IMR-90 (cell line): ENCODE data around the gene SNRPD1. TPM values are rescaled to one million over a fixed set of nuclear protein-coding genes. Genes with fewer than 3 reads are reported as not detected.

Experiments
- ATAC-seq: fragments of 200-7000 bp; cut with Tn5 transposase; 2 replicates; pipeline ENCODE4 v1.9.1; 2020; ENCODE audit warnings: low read depth, mild to moderate bottlenecking, moderate library complexity
- BruUV-seq: library from RNA; stranded (reverse); fragments of 400-500 nt; replicated peaks from 2 replicates; lab custom pipeline; 2021; lab: Mats Ljungman, UMichigan
- CTCF ChIA-PET: fragments of 300-600 bp; formaldehyde crosslinking; extraction: SDS; loops from one replicate; lab custom pipeline; 2021; ENCODE audit warnings: antibody characterized with exemption; lab: Yijun Ruan, JAX
- POLR2A ChIA-PET: fragments of 300-600 bp; sonication (Branson Sonifier 250); formaldehyde crosslinking; loops from one replicate; lab custom pipeline; 2022; ENCODE audit warnings: antibody characterized with exemption; ENCODE audit not compliant: unreplicated experiment; lab: Charles Lee
- DNase-seq: peaks from one replicate; pipeline ENCODE4 v3.0.0; 2013
- H2AFZ ChIP-seq: replicated peaks from 2 replicates; pipeline ENCODE3; 2013; ENCODE audit warnings: low read length, mild to moderate bottlenecking; ENCODE audit not compliant: poor library complexity
- H2AK5ac ChIP-seq: 2 replicates; pipeline ENCODE4 v1.6.1; 2013; ENCODE audit warnings: low read depth, low read length, inconsistent platforms
- H2AK9ac ChIP-seq: replicated peaks from 2 replicates; pipeline ENCODE3; 2013; ENCODE audit warnings: mild to moderate bottlenecking, low read depth, low read length, moderate library complexity; ENCODE audit not compliant: poor library complexity
- H2BK120ac ChIP-seq: 2 replicates; pipeline ENCODE4 v1.6.1; 2013; ENCODE audit warnings: low read depth, low read length, inconsistent platforms
- H2BK15ac ChIP-seq: 3 replicates; pipeline ENCODE4 v1.6.1; 2013; ENCODE audit warnings: low read depth, low read length, inconsistent platforms
- H2BK20ac ChIP-seq: 2 replicates; pipeline ENCODE4 v1.6.1; 2013; ENCODE audit warnings: low read depth, mild to moderate bottlenecking, inconsistent platforms, low read length, moderate library complexity
- H2BK5ac ChIP-seq: 2 replicates; pipeline ENCODE4 v1.6.1; 2013; ENCODE audit warnings: mild to moderate bottlenecking, low read depth, low read length, inconsistent platforms; ENCODE audit not compliant: poor library complexity, severe bottlenecking
- H3K14ac ChIP-seq: replicated peaks from 2 replicates; pipeline ENCODE4 v1.6.1; 2013; ENCODE audit warnings: low read depth, low read length, inconsistent platforms
- H3K18ac ChIP-seq: 2 replicates; pipeline ENCODE4 v1.6.1; 2013; ENCODE audit warnings: low read depth, low read length, control low read depth
- H3K23ac ChIP-seq: 2 replicates; pipeline ENCODE4 v1.6.1; 2013; ENCODE audit warnings: low read depth, low read length, inconsistent platforms
- H3K27ac ChIP-seq: 2 replicates; pipeline ENCODE4 v1.5.1; 2013; ENCODE audit warnings: mild to moderate bottlenecking, control low read depth, low read length; ENCODE audit not compliant: insufficient read depth
- H3K27me3 ChIP-seq: 2 replicates; pipeline ENCODE4 v1.6.1; 2013; ENCODE audit warnings: low read length; ENCODE audit not compliant: control insufficient read depth, insufficient read depth
- H3K36me3 ChIP-seq: 2 replicates; pipeline ENCODE4 v1.6.1; 2013; ENCODE audit warnings: low read length, mixed read lengths; ENCODE audit not compliant: control insufficient read depth, insufficient read depth
- H3K4ac ChIP-seq: 2 replicates; pipeline ENCODE4 v1.6.1; 2013; ENCODE audit warnings: low read depth, low read length, inconsistent platforms
- H3K4me1 ChIP-seq: 2 replicates; pipeline ENCODE4 v1.6.1; 2013; ENCODE audit warnings: low read length, mixed read lengths; ENCODE audit not compliant: control insufficient read depth, insufficient read depth
- H3K4me2 ChIP-seq: 2 replicates; pipeline ENCODE4 v1.6.1; 2013; ENCODE audit warnings: low read depth, mild to moderate bottlenecking, control low read depth, low read length, moderate library complexity
- H3K4me3 ChIP-seq: 2 replicates; pipeline ENCODE4 v1.5.1; 2013; ENCODE audit warnings: low read depth, mild to moderate bottlenecking, control low read depth, low read length, moderate library complexity; ENCODE audit not compliant: insufficient read depth
- H3K56ac ChIP-seq: 2 replicates; pipeline ENCODE4 v1.6.1; 2013; ENCODE audit warnings: low read length, inconsistent platforms; ENCODE audit not compliant: insufficient read depth; ENCODE audit errors: extremely low read depth
- H3K79me1 ChIP-seq, 2 experiments: 2 replicates each; pipeline ENCODE4 v1.6.1; 2013; ENCODE audit warnings: low read length in 2 of 2, inconsistent platforms in 1 of 2, low read depth in 1 of 2
- H3K9ac ChIP-seq: 2 replicates; pipeline ENCODE4 v1.6.1; 2013; ENCODE audit warnings: low read depth, low read length, control low read depth
- H3K9me1 ChIP-seq: 2 replicates; pipeline ENCODE4 v1.6.1; 2013; ENCODE audit warnings: low read length, inconsistent platforms; ENCODE audit not compliant: insufficient read depth
- H3K9me3 ChIP-seq: 2 replicates; pipeline ENCODE4 v1.6.1; 2013; ENCODE audit warnings: low read length; ENCODE audit not compliant: control insufficient read depth, insufficient read depth
- H4K20me1 ChIP-seq: 2 replicates; pipeline ENCODE4 v1.6.1; 2013; ENCODE audit warnings: low read length, inconsistent platforms; ENCODE audit not compliant: insufficient read depth
- H4K5ac ChIP-seq: 2 replicates; pipeline ENCODE4 v1.6.1; 2013; ENCODE audit warnings: mild to moderate bottlenecking, low read depth, low read length, control low read depth
- H4K8ac ChIP-seq, 2 experiments: 2 replicates each; pipeline ENCODE4 v1.6.1; 2013; ENCODE audit warnings: low read depth in 2 of 2, low read length in 2 of 2, control low read depth in 1 of 2, inconsistent platforms in 1 of 2
- H4K91ac ChIP-seq: 2 replicates; pipeline ENCODE4 v1.6.1; 2013; ENCODE audit warnings: low read depth, low read length, inconsistent platforms; ENCODE audit not compliant: insufficient read depth
- CTCF ChIP-seq: conservative IDR thresholded peaks from 2 replicates; pipeline ENCODE4 v1.5.1; 2012; ENCODE audit warnings: mild to moderate bottlenecking, low read depth, low read length, improper control_type of control experiment
- ELK1 ChIP-seq: fragments of 150-350 bp; IDR thresholded peaks from 2 replicates; pipeline ENCODE4 v1.6.1; 2016; ENCODE audit warnings: low read depth, mild to moderate bottlenecking, low read length, moderate library complexity, borderline replicate concordance
- FOS ChIP-seq: fragments of 150-350 bp; IDR thresholded peaks from 2 replicates; pipeline ENCODE4 v1.6.1; 2016; ENCODE audit warnings: low read depth, low read length
- MAFK ChIP-seq: IDR thresholded peaks from 2 replicates; pipeline ENCODE4 v1.6.1; 2012; ENCODE audit warnings: low read depth, low read length, improper control_type of control experiment
- NFE2L2 ChIP-seq: fragments of 150-350 bp; IDR thresholded peaks from 2 replicates; pipeline ENCODE4 v1.6.1; 2016; ENCODE audit warnings: low read depth, mild to moderate bottlenecking, low read length
- POLR2A ChIP-seq: IDR thresholded peaks from 2 replicates; pipeline ENCODE4 v1.6.1; 2012; ENCODE audit warnings: mild to moderate bottlenecking, low read depth, low read length
- RFX5 ChIP-seq: IDR thresholded peaks from 2 replicates; pipeline ENCODE4 v1.8.0; 2012; ENCODE audit warnings: low read depth, mild to moderate bottlenecking, low read length, moderate library complexity
- SMC3 ChIP-seq: fragments of 150-350 bp; IDR thresholded peaks from 2 replicates; pipeline ENCODE4 v1.6.1; 2016; ENCODE audit warnings: low read depth, mild to moderate bottlenecking, antibody characterized with exemption, low read length, moderate library complexity
- WGBS, 2 experiments: methylation state at CpG; one replicate each; pipeline versions ENCODE4 v1.1.5 to v1.1.7; 2013; ENCODE audit warnings: missing lambda C conversion rate in 2 of 2; ENCODE audit not compliant: insufficient read length in 1 of 2; ENCODE audit errors: extremely low coverage in 2 of 2; 5-methylcytosine and 5-hydroxymethylcytosine counted together
- dilution Hi-C: fragments of 300-500 bp; cut with HindIII; formaldehyde crosslinking; loops from one replicate; pipeline ENCODE4 v1.14.3; 2018; ENCODE audit warnings: low sequenced_read_pairs; ENCODE audit not compliant: unreplicated experiment
- in situ Hi-C: fragments of 300-500 bp; cut with MboI; formaldehyde crosslinking; loops from 3 replicates; pipeline ENCODE4 v1.14.3; 2019; ENCODE audit warnings: low sequenced_read_pairs, inconsistent platforms, mixed read lengths
- intact Hi-C: fragments of 100-400 bp; cut with micrococcal nuclease; formaldehyde crosslinking; loops from 2 replicates; pipeline ENCODE4 v1.10.0; 2022
- polyA plus RNA-seq, 3 experiments: library from polyadenylated mRNA; depleted of rRNA; stranded (reverse); fragments of >200 nt; gene quantifications; 2 replicates each; pipeline ENCODE4 v1.2.3, GENCODE V29; 2012; ENCODE audit warnings: low replicate concordance in 1 of 3
- total RNA-seq: library from RNA; depleted of rRNA; stranded (reverse); fragments of >200 nt; gene quantifications from 2 replicates; pipeline ENCODE4 v1.2.3, GENCODE V29; 2012

Gene SNRPD1
- total and polyA plus RNA-seq, 2 of the 4 experiments (the other 2 are of a cell fraction) = 6.8 to 19.8 TPM

- Histone ChIP-seq H2AK9ac (no peak overlapping the region), H3K23ac (0 out of 2 replicates have a peak overlapping the region, but pooled peaks have one; percentile 50), H3K4ac (peak overlapping the region; percentile 53), H3K79me1 (0 out of 4 replicates have a peak, but pooled peaks cover 0 to 3% of the 10 kb centered on the region in 2 experiments), H2AFZ (peak overlapping the region; percentile 75), H4K20me1 (no peaks in the 10 kb centered on the region), H3K4me1 (no peaks in the 10 kb centered on the region; the same call in none of the 2 replicates), H3K27me3 (no peaks in the 10 kb centered on the region), H3K9me3 (no peaks in the 10 kb centered on the region), H3K18ac (peak overlapping the region; percentile 31; the same call in 1 of the 2 replicates), H2BK5ac (no peak overlapping the region), H4K8ac (peak overlapping the region in 1 of 2 experiments; percentile 62; a peak in 2 of 4 replicates), H3K56ac (peak overlapping the region; percentile 46; the same call in 1 of the 2 replicates), H2BK120ac (peak overlapping the region; percentile 33; the same call in 1 of the 2 replicates), H3K14ac (no peak overlapping the region), H2BK20ac (no peak overlapping the region), H2AK5ac (no peak overlapping the region), H2BK15ac (no peak overlapping the region), H3K4me2 (peak overlapping the region; percentile 96), H3K9me1 (no peaks in the 10 kb centered on the region), H3K27ac (peak overlapping the region; percentile 75), H3K9ac (peak overlapping the region; percentile 62), H3K4me3 (peak overlapping the region; percentile 51), H3K36me3 (no peaks in the 10 kb centered on the region; the same call in 1 of the 2 replicates), H4K5ac (peak overlapping the region; percentile 49; the same call in 1 of the 2 replicates), H4K91ac (peak overlapping the region; percentile 14; the same call in 1 of the 2 replicates)
- in situ Hi-C loops (no loop called here), dilution Hi-C loops (no loop called here), intact Hi-C loops (no loop called here)
- WGBS, 2 experiments = 40% methylated on average over 1 of the region's 11 CpGs; no CpG with 5 or more reads in 1 of the 2 experiments
- ChIA-PET POLR2A (interaction anchor here (0.7 kb wide), 1 partner anchor 219 kb away, joined by 3 read pairs; no protein-coding TSS in a partner anchor), CTCF (interaction anchor here (0.6 to 1.3 kb wide), 2 partner anchors 22 to 160 kb away, joined by 3 read pairs; partner anchors contain the start of gene ABHD3)
- DNase-seq = peak; percentile 67
- no peak for TF ChIP-seq FOS
- TF ChIP-seq MAFK = no peak
- TF ChIP-seq POLR2A = no peak
- TF ChIP-seq SMC3 = no peak
- TF ChIP-seq ELK1 = no peak
- TF ChIP-seq RFX5 = no peak
- TF ChIP-seq CTCF = no peak
- no peak for TF ChIP-seq NFE2L2
- ATAC-seq = peak; percentile 66
- BruUV-seq = no TSS peak
Measured at GRCh38 chr18:21682371-21683051, 70.4 kb downstream of the SNRPD1 start.
